PFSK-1 (cell line): Measurements from ENCODE around the gene RNF112.

Experiments
- FOXP2 ChIP-seq: optimal IDR thresholded peaks from 2 replicates; pipeline ENCODE3; 2011; ENCODE audit warnings: borderline replicate concordance, control low read depth, inconsistent platforms; ENCODE audit not compliant: insufficient read depth; ENCODE audit errors: extremely low read length, extremely low read depth
- POLR2AphosphoS5 ChIP-seq: IDR thresholded peaks from 2 replicates; pipeline ENCODE4 v1.6.1; 2012; ENCODE audit warnings: low read depth, mild to moderate bottlenecking, control low read depth, low read length, moderate library complexity
- REST ChIP-seq, 2 experiments: IDR thresholded peaks; 2 replicates each; pipeline versions ENCODE4 v1.6.1 to v1.8.0; 2011 to 2012; ENCODE audit warnings: low read depth in 2 of 2, low read length in 2 of 2, control low read depth in 1 of 2, inconsistent platforms in 1 of 2, mild to moderate bottlenecking in 1 of 2, moderate library complexity in 1 of 2; ENCODE audit not compliant: insufficient read depth in 1 of 2
- SIN3A ChIP-seq: IDR thresholded peaks from 2 replicates; pipeline ENCODE4 v1.6.1; 2012; ENCODE audit warnings: mild to moderate bottlenecking, low read length, moderate library complexity, borderline replicate concordance; ENCODE audit not compliant: insufficient read depth
- TAF1 ChIP-seq: IDR thresholded peaks from 2 replicates; pipeline ENCODE4 v1.6.1; 2012; ENCODE audit warnings: low read length, control low read depth, borderline replicate concordance; ENCODE audit not compliant: insufficient read depth

The RNF112 gene

GRCh38 chr17:19407601-19408345, 3.3 kb upstream of the RNF112 start:
- TF ChIP-seq SIN3A (no peak), REST (IDR thresholded peaks at IDR 0.05; ENCODE audit: insufficient read depth in 1 of 2, low read depth in 2 of 2, low read length in 2 of 2) (no peak), TAF1 (no peak), FOXP2 (no peak), POLR2AphosphoS5 (no peak)

- TF ChIP-seq POLR2AphosphoS5 (no peak), REST (IDR thresholded peaks at IDR 0.05; ENCODE audit: insufficient read depth in 1 of 2, low read depth in 2 of 2, low read length in 2 of 2) (no peak), TAF1 (no peak), FOXP2 (no peak), SIN3A (no peak)
Observed at GRCh38 chr17:19408346-19408710, 2.7 kb upstream of the RNF112 start.

DNA sequence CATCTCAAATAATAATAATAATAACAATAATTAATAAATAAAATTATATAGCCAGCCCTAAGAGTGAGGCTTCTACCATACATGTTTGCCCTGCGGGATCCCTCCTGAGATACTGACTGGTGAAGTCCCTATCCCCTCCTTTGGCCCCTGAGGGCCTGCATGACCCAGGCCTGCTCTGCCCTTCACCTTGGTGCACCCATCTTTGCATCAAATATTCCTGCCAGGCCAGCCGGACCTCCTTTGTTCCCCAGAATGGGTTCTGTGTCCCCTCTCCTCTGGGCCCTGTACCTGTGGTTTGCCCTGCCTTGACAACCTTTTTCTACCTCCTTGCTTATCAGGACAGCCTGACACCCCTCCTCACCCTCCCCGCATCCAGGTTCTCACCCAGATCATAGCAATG, 2.0 kb upstream of the RNF112 start:
- TF ChIP-seq REST (IDR thresholded peaks at IDR 0.05; ENCODE audit: insufficient read depth in 1 of 2, low read depth in 2 of 2, low read length in 2 of 2) (no peak), SIN3A (no peak), TAF1 (no peak), FOXP2 (no peak), POLR2AphosphoS5 (no peak)

DNA sequence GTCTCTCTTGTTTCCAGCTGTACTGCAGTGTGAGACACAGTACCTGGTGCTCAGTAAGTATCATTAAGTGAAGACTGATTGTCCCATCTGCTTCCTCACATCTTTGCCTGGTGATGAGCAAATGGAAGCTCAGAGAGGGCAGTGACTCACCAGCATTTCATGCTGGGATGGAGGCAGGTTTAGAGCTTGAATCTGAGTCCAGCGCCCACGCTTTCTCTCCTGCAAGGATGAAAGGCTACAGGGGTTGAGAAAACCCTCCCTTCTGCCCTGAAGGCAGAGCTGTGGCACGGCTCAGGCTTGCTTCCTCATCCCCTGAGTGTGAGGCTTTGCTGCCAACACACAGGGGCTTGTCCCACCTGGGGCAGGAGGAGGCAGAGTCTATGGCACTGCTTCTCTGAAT, 1.5 kb upstream of the RNF112 start:
- no peak for TF ChIP-seq REST (IDR thresholded peaks at IDR 0.05; ENCODE audit: insufficient read depth in 1 of 2, low read depth in 2 of 2, low read length in 2 of 2)
- no peak for TF ChIP-seq POLR2AphosphoS5
- no peak for TF ChIP-seq FOXP2
- no peak for TF ChIP-seq TAF1
- no peak for TF ChIP-seq SIN3A
